A673 (cell line): Measurements from ENCODE around the gene TRIM36.

Experiments
- EZH2 ChIP-seq: fragments of 200-600 bp; sonication (generic); IDR thresholded peaks from 2 replicates; pipeline ENCODE4 v1.6.1; 2017; ENCODE audit warnings: borderline replicate concordance, low read depth, mild to moderate bottlenecking, mixed read lengths, antibody characterized with exemption, low read length; ENCODE audit not compliant: poor library complexity, severe bottlenecking
- TF ChIP-seq, protein P1 (sequence below): fragments of 300-800, 200-600 bp; sonication (generic); conservative IDR thresholded peaks from 2 replicates; pipeline ENCODE4 v1.5.1; 2017; ENCODE audit warnings: low read depth, mild to moderate bottlenecking, antibody characterized with exemption, low read length, moderate library complexity, mixed read lengths

DNA sequence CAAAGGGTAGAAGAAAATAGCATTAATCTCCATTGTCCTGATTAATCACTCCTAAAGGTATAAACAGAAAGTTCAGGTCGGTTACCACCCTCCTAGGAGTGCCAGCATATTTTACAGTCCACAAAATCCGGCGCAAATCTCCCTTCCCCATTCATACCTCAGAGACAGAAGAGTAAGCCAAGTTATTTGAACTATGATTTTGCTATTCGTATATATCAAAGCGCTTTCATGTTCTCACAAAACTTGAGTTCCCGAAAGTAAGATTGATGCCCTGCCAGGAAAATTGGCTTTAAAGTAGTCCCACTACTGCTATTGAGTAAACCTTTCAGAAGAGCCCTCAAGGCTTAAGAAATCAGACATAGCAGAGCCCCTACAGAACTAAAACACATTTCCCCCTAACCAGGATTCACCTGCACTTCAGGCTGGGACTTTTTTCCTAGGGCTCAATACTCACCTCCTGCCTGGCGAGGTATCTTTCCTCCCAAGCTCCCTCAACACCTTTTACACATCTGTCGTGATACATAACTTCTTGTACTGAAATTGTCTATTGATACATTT, 21.8 kb upstream of the TRIM36 start:
- TF ChIP-seq, protein P1, sequence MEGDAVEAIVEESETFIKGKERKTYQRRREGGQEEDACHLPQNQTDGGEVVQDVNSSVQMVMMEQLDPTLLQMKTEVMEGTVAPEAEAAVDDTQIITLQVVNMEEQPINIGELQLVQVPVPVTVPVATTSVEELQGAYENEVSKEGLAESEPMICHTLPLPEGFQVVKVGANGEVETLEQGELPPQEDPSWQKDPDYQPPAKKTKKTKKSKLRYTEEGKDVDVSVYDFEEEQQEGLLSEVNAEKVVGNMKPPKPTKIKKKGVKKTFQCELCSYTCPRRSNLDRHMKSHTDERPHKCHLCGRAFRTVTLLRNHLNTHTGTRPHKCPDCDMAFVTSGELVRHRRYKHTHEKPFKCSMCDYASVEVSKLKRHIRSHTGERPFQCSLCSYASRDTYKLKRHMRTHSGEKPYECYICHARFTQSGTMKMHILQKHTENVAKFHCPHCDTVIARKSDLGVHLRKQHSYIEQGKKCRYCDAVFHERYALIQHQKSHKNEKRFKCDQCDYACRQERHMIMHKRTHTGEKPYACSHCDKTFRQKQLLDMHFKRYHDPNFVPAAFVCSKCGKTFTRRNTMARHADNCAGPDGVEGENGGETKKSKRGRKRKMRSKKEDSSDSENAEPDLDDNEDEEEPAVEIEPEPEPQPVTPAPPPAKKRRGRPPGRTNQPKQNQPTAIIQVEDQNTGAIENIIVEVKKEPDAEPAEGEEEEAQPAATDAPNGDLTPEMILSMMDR = no peak
- TF ChIP-seq EZH2 = no peak
